Renal cortical epithelial cell (primary cell): Measurements from ENCODE around the gene CLDN20. TPM values are rescaled to one million over a fixed set of nuclear protein-coding genes. Genes with fewer than 3 reads are reported as not detected.

ENCODE experiments used
- DNase-seq: peaks from one replicate; pipeline ENCODE4 v3.0.0-alpha.2; 2011; ENCODE audit warnings: low read depth
- total RNA-seq: library from RNA; depleted of rRNA; stranded (reverse); fragments of >200 nt; gene quantifications from 2 replicates; pipeline ENCODE4 v1.2.3, GENCODE V29; 2014

CLDN20 gene
- total RNA-seq, 1 donor from 2014 or later: not detected

- no peak for DNase-seq
Measured at GRCh38 chr6:155245193-155245592, 18.6 kb upstream of the CLDN20 start.

- DNase-seq: no peak
Measured at GRCh38 chr6:155245831-155246230, 18.0 kb upstream of the CLDN20 start.

- no peak for DNase-seq
Measured at GRCh38 chr6:155246825-155247224, 17.0 kb upstream of the CLDN20 start.

GRCh38 chr6:155247618-155248007 lies 16.2 kb upstream of the CLDN20 start:
- DNase-seq: peak; percentile 54

GRCh38 chr6:155248008-155249001 lies 15.5 kb upstream of the CLDN20 start:
- peak; percentile 48 for DNase-seq

GRCh38 chr6:155250701-155251381 lies 13.0 kb upstream of the CLDN20 start:
- DNase-seq: no peak

- no peak for DNase-seq
Measured at GRCh38 chr6:155252581-155252980, 11.2 kb upstream of the CLDN20 start.

- DNase-seq: peak; percentile 15
Measured at GRCh38 chr6:155253337-155253736, 10.5 kb upstream of the CLDN20 start.

GRCh38 chr6:155254139-155254538 lies 9.7 kb upstream of the CLDN20 start:
- DNase-seq: no peak

GRCh38 chr6:155256122-155256795 lies 7.6 kb upstream of the CLDN20 start:
- no peak for DNase-seq

- no peak for DNase-seq
Measured at GRCh38 chr6:155257796-155258195, 6.0 kb upstream of the CLDN20 start.

- DNase-seq: no peak
Measured at GRCh38 chr6:155259204-155259603, 4.6 kb upstream of the CLDN20 start.

- DNase-seq: no peak
Measured at GRCh38 chr6:155259897-155260296, 3.9 kb upstream of the CLDN20 start.

GRCh38 chr6:155260686-155261085 lies 3.1 kb upstream of the CLDN20 start:
- DNase-seq: no peak

GRCh38 chr6:155261111-155261900 lies 2.5 kb upstream of the CLDN20 start:
- DNase-seq: no peak

GRCh38 chr6:155262655-155263054 lies 1.2 kb upstream of the CLDN20 start:
- no peak for DNase-seq

GRCh38 chr6:155264693-155265320 lies 994 bp downstream of the CLDN20 start:
- no peak for DNase-seq

GRCh38 chr6:155265843-155266535 lies 2.2 kb downstream of the CLDN20 start:
- no peak for DNase-seq

GRCh38 chr6:155267411-155267810 lies 3.6 kb downstream of the CLDN20 start:
- no peak for DNase-seq

GRCh38 chr6:155268088-155268867 lies 4.5 kb downstream of the CLDN20 start:
- peak; percentile 65 for DNase-seq
